C1 segment of cervical spinal cord (tissue), 14 donors: ENCODE measurements around the gene LDLRAD4.
A peak's percentile ranks its signal among the peaks of the same experiment; 100 is the strongest.

Source experiments
- DNase-seq, 14 donors: peaks; one replicate each; lab custom pipeline; 2025; lab: John Stamatoyannopoulos, UW

The LDLRAD4 gene

GRCh38 chr18:13612196-13612997, 393.8 kb downstream of the LDLRAD4 start:
- peak in 7 of 14 donors; percentile 15 to 78 (median 67) for DNase-seq

- DNase-seq: no peak
Observed at GRCh38 chr18:13613099-13613498, 394.5 kb downstream of the LDLRAD4 start.

GRCh38 chr18:13613591-13614501, 395.3 kb downstream of the LDLRAD4 start:
- DNase-seq: no peak

GRCh38 chr18:13614641-13615288, 396.2 kb downstream of the LDLRAD4 start:
- peak in 3 of 14 donors; percentile 31 to 63 (median 43) for DNase-seq

GRCh38 chr18:13615432-13615861, 396.9 kb downstream of the LDLRAD4 start:
- no peak for DNase-seq

GRCh38 chr18:13616041-13616440, 397.5 kb downstream of the LDLRAD4 start:
- no peak for DNase-seq

GRCh38 chr18:13616525-13617035, 398.0 kb downstream of the LDLRAD4 start:
- no peak for DNase-seq

GRCh38 chr18:13617826-13618515, 399.4 kb downstream of the LDLRAD4 start:
- DNase-seq: no peak

- DNase-seq: no peak
Observed at GRCh38 chr18:13618760-13619438, 400.3 kb downstream of the LDLRAD4 start.

GRCh38 chr18:13619505-13620205, 401.1 kb downstream of the LDLRAD4 start:
- DNase-seq: peak in 1 of 14 donors; percentile 41

GRCh38 chr18:13620206-13620672, 401.7 kb downstream of the LDLRAD4 start:
- DNase-seq: no peak

- DNase-seq: no peak
Observed at GRCh38 chr18:13620818-13621445, 402.4 kb downstream of the LDLRAD4 start.

GRCh38 chr18:13621446-13621849, 402.9 kb downstream of the LDLRAD4 start:
- DNase-seq: no peak

GRCh38 chr18:13621886-13622619, 403.5 kb downstream of the LDLRAD4 start:
- peak in 1 of 14 donors; percentile 72 for DNase-seq

GRCh38 chr18:13622751-13623150, 404.2 kb downstream of the LDLRAD4 start:
- no peak for DNase-seq

GRCh38 chr18:13623348-13623747, 404.8 kb downstream of the LDLRAD4 start:
- no peak for DNase-seq

GRCh38 chr18:13623871-13624270, 405.3 kb downstream of the LDLRAD4 start:
- no peak for DNase-seq

- no peak for DNase-seq
Observed at GRCh38 chr18:13624563-13625237, 406.1 kb downstream of the LDLRAD4 start.
